Liver (tissue), 9 donors: ENCODE data around the gene SNAPC1. TPM values are rescaled to one million over a fixed set of nuclear protein-coding genes. Genes with fewer than 3 reads are reported as not detected.
"Not testable (repeated sequence)": the region's sequence is repeated elsewhere in the genome, so short reads cannot be mapped to it uniquely, and the experiment has no call there.

Source experiments
- DNase-seq: peaks from one replicate; pipeline ENCODE4 v3.0.0-alpha.2; 2017; ENCODE audit warnings: low spot score
- H3K27ac ChIP-seq, 2 donors: one replicate each; pipeline ENCODE4 v1.7.0; 2013; ENCODE audit warnings: inconsistent platforms in 2 of 2, low read length in 2 of 2, control low read depth in 1 of 2, low read depth in 1 of 2, mild to moderate bottlenecking in 1 of 2
- H3K27me3 ChIP-seq, 4 donors: one replicate each; pipeline versions ENCODE4 v1.6.1 to v1.7.0; 2013; ENCODE audit warnings: low read length in 3 of 4, inconsistent platforms in 1 of 4, mild to moderate bottlenecking in 1 of 4, moderate library complexity in 1 of 4; ENCODE audit not compliant: control insufficient read depth in 4 of 4, insufficient read depth in 4 of 4
- H3K36me3 ChIP-seq, 4 donors: one replicate each; pipeline versions ENCODE4 v1.6.1 to v1.7.0; 2013; ENCODE audit warnings: low read length in 3 of 4, mild to moderate bottlenecking in 3 of 4, low read depth in 1 of 4, moderate library complexity in 1 of 4; ENCODE audit not compliant: control insufficient read depth in 4 of 4, insufficient read depth in 3 of 4
- H3K4me1 ChIP-seq, 4 donors: one replicate each; pipeline versions ENCODE4 v1.6.1 to v1.7.0; 2013; ENCODE audit warnings: low read length in 3 of 4, mild to moderate bottlenecking in 3 of 4, moderate library complexity in 1 of 4; ENCODE audit not compliant: control insufficient read depth in 4 of 4, insufficient read depth in 4 of 4
- H3K4me3 ChIP-seq, 3 donors: one replicate each; pipeline versions ENCODE4 v1.6.1 to v1.7.0; 2013; ENCODE audit warnings: low read length in 3 of 3, control low read depth in 1 of 3, low read depth in 1 of 3, mild to moderate bottlenecking in 1 of 3
- H3K9ac ChIP-seq, 2 donors: one replicate each; pipeline ENCODE4 v1.7.0; 2013; ENCODE audit warnings: low read length in 2 of 2, mild to moderate bottlenecking in 2 of 2, moderate library complexity in 2 of 2, control low read depth in 1 of 2, low read depth in 1 of 2
- H3K9me3 ChIP-seq, 4 donors: one replicate each; pipeline versions ENCODE4 v1.6.1 to v1.7.0; 2013; ENCODE audit warnings: low read length in 3 of 4; ENCODE audit not compliant: control insufficient read depth in 4 of 4
- ATF3 ChIP-seq: IDR thresholded peaks from 2 replicates; pipeline ENCODE4 v1.6.1; 2016; ENCODE audit warnings: antibody characterized with exemption
- CTCF ChIP-seq: fragments of 150-350 bp; IDR thresholded peaks from 2 replicates; pipeline ENCODE4 v1.5.1; 2017; ENCODE audit warnings: improper control_type of control experiment, low read depth, low read length; ENCODE audit not compliant: missing input control
- FOXA1 ChIP-seq: IDR thresholded peaks from 2 replicates; pipeline ENCODE4 v1.6.1; 2016; ENCODE audit warnings: antibody characterized with exemption
- FOXA2 ChIP-seq: IDR thresholded peaks from 2 replicates; pipeline ENCODE4 v1.6.1; 2016; ENCODE audit warnings: antibody characterized with exemption
- GABPA ChIP-seq, 2 donors: IDR thresholded peaks in 1 of 2; conservative IDR thresholded peaks in 1 of 2; 2 replicates each; pipeline ENCODE4 v1.6.1; 2016; ENCODE audit warnings: antibody characterized with exemption in 2 of 2, mild to moderate bottlenecking in 1 of 2, moderate library complexity in 1 of 2
- MAX ChIP-seq: IDR thresholded peaks from 2 replicates; pipeline ENCODE4 v1.6.1; 2016; ENCODE audit warnings: antibody characterized with exemption
- NR2F2 ChIP-seq: IDR thresholded peaks from 2 replicates; pipeline ENCODE4 v1.6.1; 2016; ENCODE audit warnings: antibody characterized with exemption
- REST ChIP-seq: IDR thresholded peaks from 2 replicates; pipeline ENCODE4 v1.6.1; 2016; ENCODE audit warnings: antibody characterized with exemption, mild to moderate bottlenecking
- YY1 ChIP-seq: IDR thresholded peaks from 2 replicates; pipeline ENCODE4 v1.6.1; 2016; ENCODE audit warnings: antibody characterized with exemption, mild to moderate bottlenecking
- WGBS: extraction: QIAGEN DNeasy Blood & Tissue Kit; methylation state at CpG from one replicate; pipeline ENCODE4 v1.1.7; 2013; 5-methylcytosine and 5-hydroxymethylcytosine counted together
- polyA plus RNA-seq, 2 donors: library from polyadenylated mRNA; stranded (reverse) in 1 of 2; unstranded in 1 of 2; fragments of 200-250 nt in 1 of 2; fragments of >200 nt in 1 of 2; fragmentation: Nextera tagmentation in 1 of 2; extraction: Ambion mirVana in 1 of 2; gene quantifications; one replicate each; pipeline versions ENCODE4 v1.2.1 to v1.2.3, GENCODE V29; 2013 to 2015
- total RNA-seq, 2 donors: library from RNA; depleted of rRNA; stranded (reverse); fragments of >200 nt; gene quantifications; one replicate each; pipeline ENCODE4 v1.2.3, GENCODE V29; 2014
- donor health status: healthy.
- donor health status: healthy.
- donor health status: healthy.
- donor health status: healthy.
- donor health status: healthy.

The SNAPC1 gene
- total and polyA plus RNA-seq, 4 donors = 1.2 to 2.3 (median 1.7) TPM

GRCh38 chr14:61744238-61744637 is 18.0 kb upstream of the SNAPC1 start (continued):
- TF ChIP-seq CTCF = no peak
- TF ChIP-seq GABPA (IDR thresholded peaks at IDR 0.05 in 1 of 2, conservative IDR thresholded peaks at IDR 0.05 in 1 of 2) = no peak
- TF ChIP-seq ATF3 = no peak
- no peak for TF ChIP-seq FOXA2
- no peak for TF ChIP-seq FOXA1
- no peak for TF ChIP-seq MAX

- H3K9ac ChIP-seq, H3K27me3 ChIP-seq, DNase-seq, H3K4me3 ChIP-seq, H3K27ac ChIP-seq, H3K4me1 ChIP-seq, H3K9me3 ChIP-seq: not testable (repeated sequence)
- over 99% methylated on average over 3 of the region's 3 CpGs for WGBS
- H3K36me3 ChIP-seq = peaks cover 5 to 42% (median 28%) of the 10 kb centered on the region in 4 donors
Measured at GRCh38 chr14:61746346-61746745, 15.9 kb upstream of the SNAPC1 start.

GRCh38 chr14:61746881-61747280 is 15.3 kb upstream of the SNAPC1 start:
- DNase-seq = no peak
- H3K9me3 ChIP-seq = no peaks in the 10 kb centered on the region
- TF ChIP-seq YY1 (no peak), FOXA2 (no peak), NR2F2 (no peak), REST (no peak), CTCF (no peak)
- peaks cover 0 to 2% (median 0%) of the 10 kb centered on the region in 4 donors for H3K4me1 ChIP-seq
- H3K27ac ChIP-seq = no peak overlapping the region
- no peak overlapping the region for H3K9ac ChIP-seq
- no peaks in the 10 kb centered on the region for H3K27me3 ChIP-seq
- H3K4me3 ChIP-seq = no peak overlapping the region
- H3K36me3 ChIP-seq = peaks cover 5 to 39% (median 25%) of the 10 kb centered on the region in 4 donors
